Measurements from ENCODE around the gene TMA7B.

The TMA7B gene

DNA sequence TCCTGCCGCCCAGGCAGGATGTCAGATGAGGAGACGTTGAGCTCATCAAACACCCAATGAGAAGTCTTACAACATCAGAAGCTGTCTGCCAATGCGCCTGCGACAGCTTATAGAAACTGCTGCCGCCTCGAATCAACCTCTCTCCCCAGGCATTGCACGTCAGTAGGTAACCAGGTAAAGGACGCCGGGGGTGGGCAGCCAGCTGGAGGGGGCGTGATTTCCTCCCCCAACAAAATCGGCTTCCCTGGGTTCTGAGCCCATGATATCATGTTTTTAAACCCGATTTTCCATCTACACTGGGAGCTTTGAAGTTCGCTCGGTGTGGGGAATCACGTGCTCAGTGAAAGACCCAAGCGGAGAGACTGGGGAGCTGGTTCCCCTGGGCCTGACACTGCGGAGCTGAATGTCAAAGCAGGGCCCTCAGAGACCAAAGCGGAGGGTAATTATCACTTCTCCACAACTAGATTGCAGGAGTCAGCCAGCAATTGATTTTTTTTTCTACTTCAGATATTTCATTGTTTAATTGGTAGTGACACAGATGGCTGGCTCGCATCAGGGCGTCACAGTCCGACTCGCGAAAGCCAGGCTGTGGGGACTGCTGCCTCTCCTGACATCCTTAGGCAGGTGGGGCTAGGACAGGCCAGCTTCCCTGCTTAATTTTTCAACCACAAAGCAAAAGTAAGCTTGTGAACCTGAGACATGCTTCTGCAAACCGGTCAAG, 49.9 kb downstream of the TMA7B start:
- Histone ChIP-seq H3K9ac (ENCODE audit: low read length) (no peak overlapping the region), H3K79me2 (ENCODE audit: low read length) (no peaks in the 10 kb centered on the region), H3K4me3 (ENCODE audit: low read length) (no peak overlapping the region), H3K4me2 (ENCODE audit: low read length) (no peak overlapping the region), H3K4me1 (ENCODE audit: low read length) (no peaks in the 10 kb centered on the region), H3K36me3 (replicated peaks; ENCODE audit: low read depth, low read length) (no peaks in the 10 kb centered on the region), H3K9me3 (ENCODE audit: insufficient read depth, low read length) (no peaks in the 10 kb centered on the region), H2AFZ (ENCODE audit: low read depth, low read length) (no peak overlapping the region), H3K27me3 (ENCODE audit: low read depth, low read length) (peaks cover 39% of the 10 kb centered on the region), H4K20me1 (ENCODE audit: insufficient read depth, low read length) (no peaks in the 10 kb centered on the region), H3K27ac (ENCODE audit: low read length) (no peak overlapping the region)
- TF ChIP-seq, protein P1, sequence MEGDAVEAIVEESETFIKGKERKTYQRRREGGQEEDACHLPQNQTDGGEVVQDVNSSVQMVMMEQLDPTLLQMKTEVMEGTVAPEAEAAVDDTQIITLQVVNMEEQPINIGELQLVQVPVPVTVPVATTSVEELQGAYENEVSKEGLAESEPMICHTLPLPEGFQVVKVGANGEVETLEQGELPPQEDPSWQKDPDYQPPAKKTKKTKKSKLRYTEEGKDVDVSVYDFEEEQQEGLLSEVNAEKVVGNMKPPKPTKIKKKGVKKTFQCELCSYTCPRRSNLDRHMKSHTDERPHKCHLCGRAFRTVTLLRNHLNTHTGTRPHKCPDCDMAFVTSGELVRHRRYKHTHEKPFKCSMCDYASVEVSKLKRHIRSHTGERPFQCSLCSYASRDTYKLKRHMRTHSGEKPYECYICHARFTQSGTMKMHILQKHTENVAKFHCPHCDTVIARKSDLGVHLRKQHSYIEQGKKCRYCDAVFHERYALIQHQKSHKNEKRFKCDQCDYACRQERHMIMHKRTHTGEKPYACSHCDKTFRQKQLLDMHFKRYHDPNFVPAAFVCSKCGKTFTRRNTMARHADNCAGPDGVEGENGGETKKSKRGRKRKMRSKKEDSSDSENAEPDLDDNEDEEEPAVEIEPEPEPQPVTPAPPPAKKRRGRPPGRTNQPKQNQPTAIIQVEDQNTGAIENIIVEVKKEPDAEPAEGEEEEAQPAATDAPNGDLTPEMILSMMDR (IDR thresholded peaks at IDR 0.05; ENCODE audit: low read depth, low read length): no peak
- no peak for TF ChIP-seq EZH2phosphoT487 (IDR thresholded peaks at IDR 0.05; ENCODE audit: low read depth)

DNA sequence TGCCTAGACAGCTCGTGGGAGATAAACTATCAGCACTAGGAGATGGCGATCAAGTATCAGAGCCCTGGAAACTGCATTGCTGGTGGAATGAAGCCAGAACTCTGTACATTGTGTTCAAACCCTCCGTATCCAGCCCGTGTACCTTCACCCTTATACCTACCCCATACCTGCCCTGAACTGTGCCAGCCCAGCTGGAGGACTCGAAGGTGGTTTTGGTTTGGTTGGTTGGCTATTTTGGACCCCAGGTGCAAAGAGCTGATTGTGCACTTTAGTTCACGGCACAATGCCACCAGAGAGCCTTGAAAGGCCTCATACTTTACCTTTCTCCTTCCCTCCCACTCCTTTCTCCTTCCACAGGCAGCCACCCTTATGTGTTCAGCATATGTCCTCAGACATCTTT, 50.5 kb downstream of the TMA7B start:
- Histone ChIP-seq H2AFZ (ENCODE audit: low read depth, low read length) (no peak overlapping the region), H3K4me1 (ENCODE audit: low read length) (no peaks in the 10 kb centered on the region), H3K27ac (ENCODE audit: low read length) (no peak overlapping the region), H3K27me3 (ENCODE audit: low read depth, low read length) (peaks cover 34% of the 10 kb centered on the region), H4K20me1 (ENCODE audit: insufficient read depth, low read length) (no peaks in the 10 kb centered on the region), H3K9ac (ENCODE audit: low read length) (no peak overlapping the region), H3K9me3 (ENCODE audit: insufficient read depth, low read length) (no peaks in the 10 kb centered on the region), H3K36me3 (replicated peaks; ENCODE audit: low read depth, low read length) (no peaks in the 10 kb centered on the region), H3K79me2 (ENCODE audit: low read length) (no peaks in the 10 kb centered on the region), H3K4me2 (ENCODE audit: low read length) (no peak overlapping the region), H3K4me3 (ENCODE audit: low read length) (no peak overlapping the region)
- TF ChIP-seq, protein P1 (IDR thresholded peaks at IDR 0.05; ENCODE audit: low read depth, low read length): no peak
- TF ChIP-seq EZH2phosphoT487 (IDR thresholded peaks at IDR 0.05; ENCODE audit: low read depth): no peak
